Measurements from ENCODE around the gene RCN1.

RCN1 gene

GRCh38 chr11:32103941-32104340 is 13.1 kb downstream of the RCN1 start:
- no peaks in the 10 kb centered on the region for H3K27me3 ChIP-seq (ENCODE audit: control insufficient read depth, insufficient read depth, low read length)
- H3K9me3 ChIP-seq (ENCODE audit: control insufficient read depth, low read length) = no peaks in the 10 kb centered on the region
- H3K4me3 ChIP-seq (ENCODE audit: low read length) = no peak overlapping the region
- no peaks in the 10 kb centered on the region for H3K36me3 ChIP-seq (ENCODE audit: control insufficient read depth, insufficient read depth, low read length)
- peaks cover 12% of the 10 kb centered on the region for H3K4me1 ChIP-seq (ENCODE audit: control insufficient read depth, insufficient read depth, low read length)
- no peak overlapping the region for H3K9ac ChIP-seq (ENCODE audit: low read length)

DNA sequence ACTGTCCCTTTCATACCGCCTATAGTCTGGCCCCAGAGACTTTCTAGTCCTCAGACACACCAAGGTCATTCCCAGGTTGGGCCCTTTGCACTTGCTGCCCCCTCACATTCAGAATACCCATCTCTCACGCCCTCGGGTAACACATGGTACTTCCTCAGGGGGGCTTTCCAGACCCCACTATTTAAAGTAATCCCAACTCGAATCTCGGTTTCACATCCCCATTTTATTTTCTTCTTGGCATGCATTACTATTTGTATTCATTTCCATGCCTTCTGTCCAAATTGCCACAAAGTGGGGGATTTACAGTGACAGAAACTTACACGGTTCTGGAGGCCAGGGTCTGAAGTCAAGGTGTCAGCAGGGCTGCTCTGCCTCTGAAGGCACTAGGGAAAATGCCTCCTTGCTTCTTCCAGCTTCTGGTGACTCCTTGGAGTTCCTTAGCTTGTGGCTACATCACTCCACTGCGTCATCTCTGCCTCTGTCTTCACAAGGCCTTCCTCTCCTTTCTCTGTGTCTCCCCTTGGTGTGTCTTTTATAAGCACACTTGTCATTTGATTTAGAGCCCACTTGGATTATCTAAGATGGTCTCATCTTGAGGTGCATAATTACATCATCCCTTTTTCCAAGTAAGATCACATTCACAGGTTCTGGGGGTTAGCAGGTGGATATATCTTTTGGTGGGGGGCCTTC is 15.1 kb downstream of the RCN1 start:
- Histone ChIP-seq H3K36me3 (ENCODE audit: control insufficient read depth, insufficient read depth, low read length) (no peaks in the 10 kb centered on the region), H3K27me3 (ENCODE audit: control insufficient read depth, insufficient read depth, low read length) (no peaks in the 10 kb centered on the region), H3K9me3 (ENCODE audit: control insufficient read depth, low read length) (no peaks in the 10 kb centered on the region), H3K4me1 (ENCODE audit: control insufficient read depth, insufficient read depth, low read length) (peaks cover 12% of the 10 kb centered on the region), H3K9ac (ENCODE audit: low read length) (no peak overlapping the region), H3K4me3 (ENCODE audit: low read length) (no peak overlapping the region)

DNA sequence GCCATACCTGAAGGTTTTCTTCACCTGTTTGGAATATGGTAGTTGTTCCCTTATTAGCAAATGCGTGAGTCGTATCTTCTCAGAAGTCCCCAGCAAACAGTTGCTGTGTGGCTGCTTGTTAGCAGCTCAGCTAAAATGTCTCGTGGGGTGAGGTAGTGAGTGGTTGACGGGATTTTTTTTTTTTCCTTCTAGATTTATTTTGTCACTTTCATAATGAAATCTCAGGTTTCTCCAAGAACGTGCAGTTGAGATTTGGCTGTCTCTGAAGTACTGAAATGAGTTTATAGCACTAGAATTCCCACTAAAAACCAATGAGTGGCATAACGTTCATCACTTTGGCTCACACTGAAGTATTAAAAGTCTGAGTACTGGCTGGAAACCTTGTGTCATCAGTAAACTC is 16.8 kb downstream of the RCN1 start:
- Histone ChIP-seq H3K9me3 (ENCODE audit: control insufficient read depth, low read length) (no peaks in the 10 kb centered on the region), H3K36me3 (ENCODE audit: control insufficient read depth, insufficient read depth, low read length) (no peaks in the 10 kb centered on the region), H3K9ac (ENCODE audit: low read length) (no peak overlapping the region), H3K27me3 (ENCODE audit: control insufficient read depth, insufficient read depth, low read length) (no peaks in the 10 kb centered on the region), H3K4me1 (ENCODE audit: control insufficient read depth, insufficient read depth, low read length) (peaks cover 9% of the 10 kb centered on the region), H3K4me3 (ENCODE audit: low read length) (no peak overlapping the region)

DNA sequence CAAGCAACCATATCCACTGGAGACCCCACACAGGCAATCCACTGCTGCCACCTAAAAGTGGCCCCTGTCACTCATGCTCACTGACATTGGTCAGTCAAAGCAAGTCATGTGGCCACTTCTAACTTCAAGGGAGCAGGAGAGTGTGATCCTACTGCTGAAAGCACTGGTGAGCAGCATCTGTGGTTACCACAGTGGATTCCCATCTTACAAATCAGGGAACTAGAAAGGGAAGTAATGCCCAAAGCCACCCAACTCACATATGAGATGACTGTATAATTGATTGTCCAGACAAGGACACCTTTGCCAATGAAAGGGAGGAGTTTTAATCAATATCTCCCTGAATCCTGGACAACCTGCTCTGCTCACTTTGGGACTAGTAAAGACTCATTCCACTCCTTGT is 17.7 kb downstream of the RCN1 start:
- H3K9me3 ChIP-seq (ENCODE audit: control insufficient read depth, low read length) = no peaks in the 10 kb centered on the region
- H3K9ac ChIP-seq (ENCODE audit: low read length) = no peak overlapping the region
- no peaks in the 10 kb centered on the region for H3K4me1 ChIP-seq (ENCODE audit: control insufficient read depth, insufficient read depth, low read length)
- H3K27me3 ChIP-seq (ENCODE audit: control insufficient read depth, insufficient read depth, low read length) = no peaks in the 10 kb centered on the region
- H3K4me3 ChIP-seq (ENCODE audit: low read length) = no peak overlapping the region
- H3K36me3 ChIP-seq (ENCODE audit: control insufficient read depth, insufficient read depth, low read length) = no peaks in the 10 kb centered on the region

DNA sequence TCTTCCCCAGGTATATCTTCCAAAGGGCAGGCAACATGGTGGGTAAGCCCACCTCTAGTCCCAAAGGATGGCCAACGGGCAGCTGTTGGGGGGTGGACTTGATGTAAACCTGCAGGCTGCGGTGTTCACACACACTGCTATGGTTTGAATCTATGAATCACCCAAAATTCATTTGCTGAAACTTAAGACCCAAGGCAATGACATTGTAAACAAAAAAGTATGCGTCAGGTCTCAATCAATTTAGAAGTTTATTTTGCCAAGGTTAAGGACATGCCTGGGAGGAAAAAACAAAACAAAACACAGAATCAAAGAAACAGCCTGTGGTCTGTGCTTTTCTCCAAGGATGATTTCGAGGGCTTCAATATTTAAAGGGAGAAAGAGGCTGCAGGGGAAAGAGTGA is 18.3 kb downstream of the RCN1 start:
- Histone ChIP-seq H3K4me1 (ENCODE audit: control insufficient read depth, insufficient read depth, low read length) (no peaks in the 10 kb centered on the region), H3K9me3 (ENCODE audit: control insufficient read depth, low read length) (no peaks in the 10 kb centered on the region), H3K9ac (ENCODE audit: low read length) (no peak overlapping the region), H3K4me3 (ENCODE audit: low read length) (no peak overlapping the region), H3K36me3 (ENCODE audit: control insufficient read depth, insufficient read depth, low read length) (no peaks in the 10 kb centered on the region), H3K27me3 (ENCODE audit: control insufficient read depth, insufficient read depth, low read length) (no peaks in the 10 kb centered on the region)

- no peak overlapping the region for H3K9ac ChIP-seq (ENCODE audit: low read length)
- peaks cover 4% of the 10 kb centered on the region for H3K27me3 ChIP-seq (ENCODE audit: control insufficient read depth, insufficient read depth, low read length)
- no peaks in the 10 kb centered on the region for H3K9me3 ChIP-seq (ENCODE audit: control insufficient read depth, low read length)
- no peak overlapping the region for H3K4me3 ChIP-seq (ENCODE audit: low read length)
- no peaks in the 10 kb centered on the region for H3K4me1 ChIP-seq (ENCODE audit: control insufficient read depth, insufficient read depth, low read length)
- H3K36me3 ChIP-seq (ENCODE audit: control insufficient read depth, insufficient read depth, low read length) = no peaks in the 10 kb centered on the region
These were observed 18.7 kb downstream of the RCN1 start for GRCh38 chr11:32109592-32109991.

GRCh38 chr11:32110795-32111194 is 19.9 kb downstream of the RCN1 start:
- H3K4me1 ChIP-seq (ENCODE audit: control insufficient read depth, insufficient read depth, low read length) = no peaks in the 10 kb centered on the region
- peaks cover 5% of the 10 kb centered on the region for H3K27me3 ChIP-seq (ENCODE audit: control insufficient read depth, insufficient read depth, low read length)
- H3K36me3 ChIP-seq (ENCODE audit: control insufficient read depth, insufficient read depth, low read length) = no peaks in the 10 kb centered on the region
- H3K9ac ChIP-seq (ENCODE audit: low read length) = no peak overlapping the region
- H3K4me3 ChIP-seq (ENCODE audit: low read length) = no peak overlapping the region
- no peaks in the 10 kb centered on the region for H3K9me3 ChIP-seq (ENCODE audit: control insufficient read depth, low read length)

- H3K4me3 ChIP-seq (ENCODE audit: low read length) = no peak overlapping the region
- no peaks in the 10 kb centered on the region for H3K4me1 ChIP-seq (ENCODE audit: control insufficient read depth, insufficient read depth, low read length)
- no peaks in the 10 kb centered on the region for H3K9me3 ChIP-seq (ENCODE audit: control insufficient read depth, low read length)
- no peak overlapping the region for H3K9ac ChIP-seq (ENCODE audit: low read length)
- H3K36me3 ChIP-seq (ENCODE audit: control insufficient read depth, insufficient read depth, low read length) = no peaks in the 10 kb centered on the region
- H3K27me3 ChIP-seq (ENCODE audit: control insufficient read depth, insufficient read depth, low read length) = peaks cover 5% of the 10 kb centered on the region
These were observed 22.5 kb downstream of the RCN1 start for GRCh38 chr11:32113200-32113919.

DNA sequence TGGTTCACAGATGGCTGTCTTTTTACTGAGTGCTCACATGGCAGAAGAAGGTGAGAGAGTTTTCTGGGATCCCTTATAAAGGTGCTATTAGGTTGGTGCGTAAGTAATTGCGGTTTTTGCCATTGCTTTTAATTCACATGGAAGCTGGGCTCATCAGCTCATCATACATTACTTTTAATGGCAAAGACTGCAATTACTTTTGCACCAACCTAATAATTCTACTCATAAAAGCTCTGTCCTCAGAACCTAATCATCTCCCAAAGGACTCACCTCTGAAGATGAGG is 23.0 kb downstream of the RCN1 start:
- H3K4me3 ChIP-seq (ENCODE audit: low read length) = no peak overlapping the region
- H3K9ac ChIP-seq (ENCODE audit: low read length) = no peak overlapping the region
- no peaks in the 10 kb centered on the region for H3K9me3 ChIP-seq (ENCODE audit: control insufficient read depth, low read length)
- no peaks in the 10 kb centered on the region for H3K4me1 ChIP-seq (ENCODE audit: control insufficient read depth, insufficient read depth, low read length)
- H3K36me3 ChIP-seq (ENCODE audit: control insufficient read depth, insufficient read depth, low read length) = no peaks in the 10 kb centered on the region
- peaks cover 5% of the 10 kb centered on the region for H3K27me3 ChIP-seq (ENCODE audit: control insufficient read depth, insufficient read depth, low read length)

DNA sequence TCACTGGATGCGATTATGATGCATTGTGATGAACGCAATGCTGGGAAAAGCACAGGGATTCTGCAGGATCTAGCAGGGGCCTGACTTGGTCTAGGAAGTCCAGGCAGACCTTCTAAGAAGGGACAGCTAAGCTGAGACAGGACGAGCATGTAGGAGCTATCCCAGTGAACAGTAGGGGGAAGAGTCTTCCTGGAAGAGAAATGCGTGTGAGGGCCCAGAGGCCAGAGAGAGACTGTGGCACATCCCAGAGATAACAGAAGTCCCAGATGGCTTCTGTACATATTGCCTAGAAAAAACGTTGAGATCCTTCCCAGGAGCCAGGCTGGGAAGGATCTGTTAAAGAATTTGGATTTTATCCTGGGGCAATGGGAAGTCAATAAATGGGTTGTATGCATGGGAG is 24.6 kb downstream of the RCN1 start:
- H3K36me3 ChIP-seq (ENCODE audit: control insufficient read depth, insufficient read depth, low read length) = no peaks in the 10 kb centered on the region
- peaks cover 5% of the 10 kb centered on the region for H3K27me3 ChIP-seq (ENCODE audit: control insufficient read depth, insufficient read depth, low read length)
- H3K4me3 ChIP-seq (ENCODE audit: low read length) = no peak overlapping the region
- no peak overlapping the region for H3K9ac ChIP-seq (ENCODE audit: low read length)
- no peaks in the 10 kb centered on the region for H3K9me3 ChIP-seq (ENCODE audit: control insufficient read depth, low read length)
- no peaks in the 10 kb centered on the region for H3K4me1 ChIP-seq (ENCODE audit: control insufficient read depth, insufficient read depth, low read length)

GRCh38 chr11:32116668-32117067 is 25.8 kb downstream of the RCN1 start:
- Histone ChIP-seq H3K9me3 (ENCODE audit: control insufficient read depth, low read length) (no peaks in the 10 kb centered on the region), H3K4me3 (ENCODE audit: low read length) (no peak overlapping the region), H3K4me1 (ENCODE audit: control insufficient read depth, insufficient read depth, low read length) (no peaks in the 10 kb centered on the region), H3K9ac (ENCODE audit: low read length) (no peak overlapping the region), H3K27me3 (ENCODE audit: control insufficient read depth, insufficient read depth, low read length) (peaks cover 5% of the 10 kb centered on the region), H3K36me3 (ENCODE audit: control insufficient read depth, insufficient read depth, low read length) (no peaks in the 10 kb centered on the region)

- no peaks in the 10 kb centered on the region for H3K4me1 ChIP-seq (ENCODE audit: control insufficient read depth, insufficient read depth, low read length)
- H3K27me3 ChIP-seq (ENCODE audit: control insufficient read depth, insufficient read depth, low read length) = peaks cover 5% of the 10 kb centered on the region
- H3K9ac ChIP-seq (ENCODE audit: low read length) = no peak overlapping the region
- H3K36me3 ChIP-seq (ENCODE audit: control insufficient read depth, insufficient read depth, low read length) = no peaks in the 10 kb centered on the region
- H3K4me3 ChIP-seq (ENCODE audit: low read length) = no peak overlapping the region
- no peaks in the 10 kb centered on the region for H3K9me3 ChIP-seq (ENCODE audit: control insufficient read depth, low read length)
These were observed 27.4 kb downstream of the RCN1 start for GRCh38 chr11:32118025-32118974.
